ENCODE data around the gene CLEC2L. TPM values are rescaled to one million over a fixed set of nuclear protein-coding genes. Genes with fewer than 3 reads are reported as not detected.

CLEC2L gene
- total and polyA plus RNA-seq, 2 of the 8 experiments (the other 6 are each of a cell fraction or from before 2014, with no cell fraction given): 0.20 to 1.9 TPM

DNA sequence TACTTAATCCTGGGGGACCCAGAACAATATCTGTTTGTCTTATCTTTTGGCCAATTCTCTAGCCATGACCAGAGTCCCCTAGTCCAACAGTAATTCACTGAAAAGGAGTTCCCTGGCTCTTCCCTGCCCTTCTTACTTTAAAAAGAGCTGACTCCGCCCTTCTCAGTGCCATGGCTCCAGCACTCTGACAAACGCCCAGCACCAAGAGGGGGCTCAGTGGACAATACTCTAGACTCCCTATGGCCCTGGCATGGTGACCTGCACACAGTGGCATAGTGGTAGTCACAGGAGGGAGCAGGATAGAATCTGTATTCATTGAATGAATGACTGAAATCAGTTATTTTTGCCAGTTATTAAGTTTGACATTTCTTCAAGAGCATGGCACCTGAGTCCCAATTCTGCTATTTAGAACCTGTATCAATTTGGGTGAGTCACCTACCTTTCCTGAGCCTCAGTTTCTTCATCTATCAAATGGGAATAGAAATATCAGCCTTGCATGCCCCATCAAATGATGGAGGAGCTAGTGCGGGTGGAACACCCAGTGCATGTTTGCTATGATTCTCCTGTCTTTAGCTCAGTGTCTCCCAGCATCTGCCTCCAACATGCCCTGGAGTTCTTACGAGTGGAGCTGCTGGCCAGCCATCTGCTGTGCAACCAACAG, 69.4 kb downstream of the CLEC2L start (continued):
- TF ChIP-seq JUN (IDR thresholded peaks at IDR 0.05; ENCODE audit: low read depth, low read length): no peak
- TF ChIP-seq TAF1 (IDR thresholded peaks at IDR 0.05; ENCODE audit: low read depth, low read length): no peak
- no peak for TF ChIP-seq ASH2L (IDR thresholded peaks at IDR 0.05; ENCODE audit: low read length)

All from H1 (cell line).